Measurements from ENCODE around the gene FBXO46.
A peak's percentile ranks its signal among the peaks of the same experiment; 100 is the strongest.
"Not testable (repeated sequence)": the region's sequence is repeated elsewhere in the genome, so short reads cannot be mapped to it uniquely, and the experiment has no call there.

FBXO46 gene

GRCh38 chr19:45692187-45693105 is 38.2 kb downstream of the FBXO46 start, which contains the start of gene QPCTL:
Gene QPCTL, plus strand, starts transcription at chr19:45692666. Its CDS starts 38 bp downstream, at chr19:45692704.
- H3K27me3 Mint-ChIP-seq (ENCODE audit: low read depth), result no peaks in the 10 kb centered on the region
- peaks cover 16% of the 10 kb centered on the region for H3K36me3 Mint-ChIP-seq (ENCODE audit: low read depth)
- peaks cover 14% of the 10 kb centered on the region for H3K4me1 Mint-ChIP-seq (ENCODE audit: low read depth)

DNA sequence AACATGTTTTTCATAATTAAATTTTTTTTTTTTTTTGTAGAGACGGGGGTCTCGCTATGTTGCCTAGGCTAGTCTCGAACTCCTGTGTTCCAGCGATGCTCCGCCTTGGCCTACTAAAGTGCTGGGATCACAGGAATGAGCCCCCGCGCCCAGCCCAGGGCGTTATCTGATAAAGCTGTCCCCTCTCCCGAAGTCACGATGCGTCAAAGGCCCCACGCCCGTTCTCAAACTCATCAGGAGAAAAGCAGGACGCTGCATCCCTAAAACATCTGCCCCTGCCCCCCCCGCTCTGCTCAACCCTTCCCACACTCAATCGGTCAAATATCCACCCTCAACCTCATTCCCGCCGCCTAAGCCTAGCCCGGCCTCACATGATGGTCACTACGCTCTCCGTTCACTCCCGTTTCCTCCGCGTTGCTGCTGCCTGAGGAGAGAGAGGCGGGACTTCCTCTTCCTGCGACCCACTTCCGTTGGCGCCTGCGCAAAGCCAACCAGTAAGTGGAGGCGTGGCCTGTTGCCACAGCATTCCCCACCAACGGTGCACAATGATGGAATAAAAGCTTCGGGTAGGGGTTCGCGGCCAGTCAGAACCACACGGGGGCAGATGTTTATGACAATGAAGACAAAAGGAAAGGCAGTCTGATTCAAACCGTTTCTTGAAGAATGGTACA is 39.0 kb downstream of the FBXO46 start, which contains the start of gene SNRPD2:
SNRPD2 (minus strand) TSS at position 438 of the 671 bp plus-strand sequence; CDS start at position 373, 65 bp downstream.
- Mint-ChIP-seq H3K36me3 (ENCODE audit: low read depth) (peaks cover 18% of the 10 kb centered on the region), H3K4me1 (ENCODE audit: low read depth) (peaks cover 14% of the 10 kb centered on the region), H3K4me3 (peak within 1 kb of the TSS; percentile 99), H3K9me3 (no peaks in the 10 kb centered on the region), H3K27me3 (ENCODE audit: low read depth) (no peaks in the 10 kb centered on the region), H3K27ac (peak within 1 kb of the TSS; percentile 97)

More at GRCh38 chr19:45692187-45693105, 38.2 kb downstream of the FBXO46 start, which contains the start of gene QPCTL:
- Mint-ChIP-seq H3K27ac (peak within 1 kb of the TSS; percentile 97), H3K4me3 (peak within 1 kb of the TSS; percentile 99), H3K9me3 (no peaks in the 10 kb centered on the region)

DNA sequence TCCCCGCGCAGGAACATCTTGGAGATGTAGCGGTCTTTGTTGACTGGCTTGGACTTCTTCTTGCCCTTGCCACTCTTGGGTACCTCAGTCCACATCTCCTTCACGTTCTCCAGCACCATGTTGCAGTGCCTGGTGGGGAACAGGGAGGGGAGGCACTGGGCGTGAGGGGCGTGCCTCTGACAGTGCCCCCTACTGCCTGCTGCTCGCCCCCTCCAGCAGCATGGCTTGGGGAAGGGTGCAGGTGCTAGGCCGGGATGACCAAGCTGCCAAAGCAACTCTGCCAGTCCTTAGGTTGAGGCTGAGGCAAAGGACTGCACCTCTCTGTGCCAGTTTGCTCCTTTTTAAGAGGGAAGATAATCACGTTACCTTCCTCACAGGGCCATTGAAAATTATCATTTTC is 43.1 kb downstream of the FBXO46 start:
- H3K27ac Mint-ChIP-seq, result no peak overlapping the region
- no peaks in the 10 kb centered on the region for H3K27me3 Mint-ChIP-seq (ENCODE audit: low read depth)
- peaks cover 10% of the 10 kb centered on the region for H3K4me1 Mint-ChIP-seq (ENCODE audit: low read depth)
- H3K36me3 Mint-ChIP-seq (ENCODE audit: low read depth), result peaks cover 19% of the 10 kb centered on the region
- H3K9me3 Mint-ChIP-seq, result no peaks in the 10 kb centered on the region
- H3K4me3 Mint-ChIP-seq, result no peak overlapping the region

DNA sequence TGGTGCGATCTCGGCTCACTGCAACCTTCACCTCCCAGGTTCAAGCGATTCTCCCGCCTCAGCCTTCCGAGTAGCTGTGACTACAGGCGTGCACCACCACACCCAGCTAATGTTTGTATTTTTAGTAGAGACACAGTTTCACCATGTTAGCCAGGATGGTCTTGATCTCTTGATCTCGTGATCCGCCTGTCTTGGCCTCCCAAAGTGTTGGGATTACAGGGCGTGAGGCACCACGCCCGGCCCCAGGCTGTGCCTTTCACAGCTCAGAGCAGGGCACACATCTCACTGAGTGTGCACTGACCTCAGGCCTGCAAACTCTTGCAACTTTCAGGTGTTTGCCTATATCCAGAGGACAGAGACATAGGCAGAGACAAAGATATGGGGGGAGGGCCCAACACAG is 45.7 kb downstream of the FBXO46 start:
- not testable (repeated sequence) for H3K4me3 Mint-ChIP-seq; H3K4me1 Mint-ChIP-seq (ENCODE audit: low read depth); H3K9me3 Mint-ChIP-seq; H3K27ac Mint-ChIP-seq; H3K27me3 Mint-ChIP-seq (ENCODE audit: low read depth)
- peaks cover 15% of the 10 kb centered on the region for H3K36me3 Mint-ChIP-seq (ENCODE audit: low read depth)

DNA sequence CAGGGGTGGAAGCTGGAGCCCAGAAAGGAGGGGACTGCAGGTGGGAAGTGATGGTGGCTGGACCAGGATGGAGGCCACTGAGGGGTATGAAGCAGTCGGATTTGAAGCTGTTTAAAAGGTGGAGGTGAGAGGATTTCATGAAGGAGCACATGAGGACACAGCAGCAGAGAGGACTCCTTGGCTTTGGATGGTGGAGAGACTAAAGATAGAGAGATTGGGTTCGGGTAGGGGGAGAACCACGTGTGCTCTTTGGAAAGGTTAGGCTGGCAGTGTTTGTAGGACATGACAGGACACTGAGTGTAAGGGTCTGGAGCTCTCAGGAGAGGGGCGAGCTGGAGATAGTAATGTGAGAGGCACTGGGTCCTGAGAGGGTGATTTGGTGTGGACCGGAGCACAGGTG is 47.8 kb downstream of the FBXO46 start:
- Mint-ChIP-seq H3K4me1 (ENCODE audit: low read depth) (peaks cover 7% of the 10 kb centered on the region), H3K27me3 (ENCODE audit: low read depth) (no peaks in the 10 kb centered on the region), H3K27ac (no peak overlapping the region), H3K36me3 (ENCODE audit: low read depth) (peaks cover 12% of the 10 kb centered on the region), H3K4me3 (no peak overlapping the region), H3K9me3 (no peaks in the 10 kb centered on the region)

- H3K36me3 Mint-ChIP-seq (ENCODE audit: low read depth), result peaks cover 12% of the 10 kb centered on the region
- no peak overlapping the region for H3K27ac Mint-ChIP-seq
- H3K4me3 Mint-ChIP-seq, result no peak overlapping the region
- peaks cover 4% of the 10 kb centered on the region for H3K27me3 Mint-ChIP-seq (ENCODE audit: low read depth)
- no peaks in the 10 kb centered on the region for H3K9me3 Mint-ChIP-seq
- peaks cover 12% of the 10 kb centered on the region for H3K4me1 Mint-ChIP-seq (ENCODE audit: low read depth)
These were observed 48.6 kb downstream of the FBXO46 start for GRCh38 chr19:45682117-45682516.

DNA sequence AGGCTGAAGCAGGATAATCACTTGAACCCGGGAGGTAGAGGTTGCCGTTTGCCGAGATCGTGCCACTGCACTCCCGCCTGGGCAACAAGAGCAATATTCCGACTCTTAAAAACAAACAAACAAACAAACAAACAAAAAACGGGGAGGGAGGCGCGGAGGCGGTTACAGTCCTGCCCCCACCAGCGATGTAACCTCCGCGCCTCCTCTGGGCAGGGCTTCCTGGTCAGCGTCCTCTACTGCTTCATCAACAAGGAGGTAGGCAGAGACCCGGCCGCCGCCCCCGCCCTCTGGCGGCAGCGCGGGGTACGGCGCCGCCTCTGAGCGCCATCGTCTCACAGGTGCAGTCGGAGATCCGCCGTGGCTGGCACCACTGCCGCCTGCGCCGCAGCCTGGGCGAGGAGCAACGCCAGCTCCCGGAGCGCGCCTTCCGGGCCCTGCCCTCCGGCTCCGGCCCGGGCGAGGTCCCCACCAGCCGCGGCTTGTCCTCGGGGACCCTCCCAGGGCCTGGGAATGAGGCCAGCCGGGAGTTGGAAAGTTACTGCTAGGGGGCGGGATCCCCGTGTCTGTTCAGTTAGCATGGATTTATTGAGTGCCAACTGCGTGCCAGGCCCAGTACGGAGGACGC is 49.2 kb downstream of the FBXO46 start:
- Mint-ChIP-seq H3K9me3 (no peaks in the 10 kb centered on the region), H3K4me1 (ENCODE audit: low read depth) (peaks cover 15% of the 10 kb centered on the region), H3K27ac (peak overlapping the region; percentile 74), H3K36me3 (ENCODE audit: low read depth) (peaks cover 8% of the 10 kb centered on the region), H3K27me3 (ENCODE audit: low read depth) (peaks cover 4% of the 10 kb centered on the region), H3K4me3 (peak overlapping the region; percentile 80)

GRCh38 chr19:45677351-45678230 is 53.1 kb downstream of the FBXO46 start:
- Mint-ChIP-seq H3K27ac (peak overlapping the region; percentile 79), H3K27me3 (ENCODE audit: low read depth) (peaks cover 4% of the 10 kb centered on the region), H3K4me1 (ENCODE audit: low read depth) (peaks cover 15% of the 10 kb centered on the region), H3K9me3 (no peaks in the 10 kb centered on the region), H3K36me3 (ENCODE audit: low read depth) (peaks cover 1% of the 10 kb centered on the region), H3K4me3 (peak overlapping the region; percentile 86)

GRCh38 chr19:45676851-45677263 is 53.8 kb downstream of the FBXO46 start:
- H3K4me1 Mint-ChIP-seq (ENCODE audit: low read depth), result peaks cover 12% of the 10 kb centered on the region
- H3K4me3 Mint-ChIP-seq, result peak overlapping the region; percentile 40
- H3K27ac Mint-ChIP-seq, result peak overlapping the region; percentile 6
- H3K36me3 Mint-ChIP-seq (ENCODE audit: low read depth), result peaks cover 1% of the 10 kb centered on the region
- peaks cover 4% of the 10 kb centered on the region for H3K27me3 Mint-ChIP-seq (ENCODE audit: low read depth)
- H3K9me3 Mint-ChIP-seq, result no peaks in the 10 kb centered on the region

DNA sequence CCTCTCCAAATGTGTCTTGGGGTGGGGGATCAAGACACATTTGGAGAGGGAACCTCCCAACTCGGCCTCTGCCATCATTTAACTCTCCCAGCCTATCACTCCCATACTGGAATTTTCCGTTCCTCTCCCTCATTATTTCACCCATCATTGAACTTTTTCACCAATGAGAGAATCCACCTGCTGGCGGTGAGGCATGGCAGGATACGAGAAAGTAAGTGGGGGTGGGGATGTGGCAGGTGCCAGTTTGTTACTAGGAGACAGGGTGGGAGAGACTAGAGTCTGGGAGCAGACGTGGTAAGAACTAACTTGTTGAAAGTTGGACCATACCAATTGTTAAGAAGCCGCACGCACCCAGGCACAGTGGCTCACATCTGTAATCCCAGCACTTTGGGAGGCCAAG is 55.8 kb downstream of the FBXO46 start:
- H3K27me3 Mint-ChIP-seq (ENCODE audit: low read depth), result peaks cover 4% of the 10 kb centered on the region
- H3K27ac Mint-ChIP-seq, result no peak overlapping the region
- no peaks in the 10 kb centered on the region for H3K9me3 Mint-ChIP-seq
- no peak overlapping the region for H3K4me3 Mint-ChIP-seq
- H3K36me3 Mint-ChIP-seq (ENCODE audit: low read depth), result peaks cover 3% of the 10 kb centered on the region
- H3K4me1 Mint-ChIP-seq (ENCODE audit: low read depth), result peaks cover 21% of the 10 kb centered on the region

DNA sequence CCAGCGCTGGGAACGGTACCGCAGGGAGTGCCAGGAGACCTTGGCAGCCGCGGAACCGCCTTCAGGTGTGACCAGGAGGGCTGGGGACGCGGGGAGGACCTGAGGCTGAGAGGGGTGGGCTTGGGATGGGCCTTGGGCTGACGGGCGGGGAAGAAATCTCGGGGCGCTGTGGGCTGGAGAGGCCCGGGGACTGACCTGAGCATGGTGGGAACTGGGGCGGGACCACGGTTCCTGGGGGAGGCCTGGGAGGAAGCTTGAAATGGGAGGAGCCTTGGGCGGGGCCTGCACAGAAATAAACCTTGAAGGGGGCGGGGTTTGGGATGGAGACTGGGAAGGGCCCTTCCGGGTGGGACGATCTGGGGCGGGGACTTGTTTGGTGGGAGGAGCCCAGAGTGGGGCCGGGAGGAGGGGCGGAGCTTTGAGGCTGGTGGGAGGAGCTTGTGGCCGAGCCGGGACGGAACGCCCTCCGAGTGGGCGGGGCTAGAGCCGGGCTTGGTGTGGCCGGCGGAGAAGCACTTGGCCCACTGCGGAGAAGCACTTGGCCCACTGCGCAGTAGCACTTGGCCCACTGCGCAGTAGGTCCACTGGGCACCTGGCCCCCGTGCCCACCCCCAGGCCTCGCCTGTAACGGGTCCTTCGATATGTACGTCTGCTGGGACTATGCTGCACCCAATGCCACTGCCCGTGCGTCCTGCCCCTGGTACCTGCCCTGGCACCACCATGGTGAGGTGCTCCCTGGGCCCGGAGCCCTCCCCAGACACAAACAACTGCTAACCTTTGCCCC is 59.8 kb downstream of the FBXO46 start:
- H3K4me3 Mint-ChIP-seq, result peak overlapping the region; percentile 69
- H3K27me3 Mint-ChIP-seq (ENCODE audit: low read depth), result peaks cover 4% of the 10 kb centered on the region
- peak overlapping the region; percentile 57 for H3K27ac Mint-ChIP-seq
- H3K36me3 Mint-ChIP-seq (ENCODE audit: low read depth), result peaks cover 2% of the 10 kb centered on the region
- no peaks in the 10 kb centered on the region for H3K9me3 Mint-ChIP-seq
- H3K4me1 Mint-ChIP-seq (ENCODE audit: low read depth), result peaks cover 23% of the 10 kb centered on the region

DNA sequence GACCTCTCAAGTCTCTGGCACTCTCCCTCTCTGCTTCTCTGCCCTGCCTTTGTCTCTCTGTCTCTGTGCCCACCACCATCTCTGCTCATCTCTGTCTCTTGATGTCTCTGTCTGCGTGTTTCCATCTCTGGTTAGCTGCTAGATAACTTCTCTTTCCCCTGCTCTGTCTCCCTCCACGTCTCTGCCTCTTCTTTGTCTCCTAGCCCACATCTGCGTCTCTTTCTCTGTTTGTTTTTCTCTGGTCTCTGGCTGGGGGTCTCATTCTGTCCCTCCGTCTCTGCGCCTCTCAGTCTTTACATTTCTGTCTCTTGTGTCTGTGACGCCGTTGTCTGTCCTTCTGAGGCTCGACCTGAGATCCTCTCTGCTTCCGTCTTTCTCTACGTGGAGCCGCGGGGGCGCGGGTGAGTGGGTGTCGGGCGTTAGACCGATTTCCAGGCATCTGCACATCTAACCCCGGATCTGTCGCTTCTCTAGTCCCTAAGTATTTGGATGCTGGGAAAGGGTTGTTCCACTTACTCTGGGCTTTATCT is 62.3 kb downstream of the FBXO46 start:
- Mint-ChIP-seq H3K9me3 (no peaks in the 10 kb centered on the region), H3K4me3 (peak overlapping the region; percentile 90), H3K4me1 (ENCODE audit: low read depth) (peaks cover 26% of the 10 kb centered on the region), H3K27ac (peak overlapping the region; percentile 81), H3K36me3 (ENCODE audit: low read depth) (peaks cover 2% of the 10 kb centered on the region), H3K27me3 (ENCODE audit: low read depth) (peaks cover 4% of the 10 kb centered on the region)

All from T-helper 1 cell treated with Interleukin-12 subunit alpha and Interleukin-12 subunit beta and Interleukin-4 antibody, amounts not matched to agents 30 μg/mL and 1 μg/mL, for 36 hours (primary cell).